HCT116 (cell line): ENCODE results near the gene AKAP12. TPM values are rescaled to one million over a fixed set of nuclear protein-coding genes. Genes with fewer than 3 reads are reported as not detected.

Source experiments
- ATAC-seq: fragments of 200-7000 bp; cut with Tn5 transposase; 2 replicates; pipeline ENCODE4 v1.9.1; 2020; ENCODE audit warnings: mild to moderate bottlenecking, moderate library complexity
- BruUV-seq: library from RNA; stranded (reverse); fragments of 400-500 nt; replicated peaks from 2 replicates; lab custom pipeline; 2021; lab: Mats Ljungman, UMichigan
- CTCF ChIA-PET: fragments of 300-600 bp; sonication (Branson Sonifier 250); formaldehyde crosslinking; loops from one replicate; lab custom pipeline; 2021; ENCODE audit warnings: antibody characterized with exemption; lab: Charles Lee
- POLR2A ChIA-PET: fragments of 300-600, 350-600 bp; sonication (Branson Sonifier 250); formaldehyde crosslinking; loops from one replicate; lab custom pipeline; 2021; ENCODE audit warnings: antibody characterized with exemption; lab: Charles Lee
- RAD21 ChIA-PET, 2 experiments: fragments of 300-600 bp; sonication (Branson Sonifier 250); formaldehyde crosslinking; loops; one replicate each; lab custom pipeline; 2023; ENCODE audit warnings: low total read pairs in 2 of 2; ENCODE audit not compliant: uncharacterized antibody in 2 of 2, unreplicated experiment in 2 of 2, low non-redundant PET in 1 of 2; lab: Charles Lee
- DNase-seq: peaks from one replicate; pipeline ENCODE4 v3.0.0-alpha.2; 2010; ENCODE audit warnings: low read depth, low spot score
- H2AFZ ChIP-seq: fragments of 200-600 bp; shearing (Covaris generic), sonication (generic); 2 replicates; pipeline ENCODE4 v1.6.1; 2017; ENCODE audit warnings: low read depth, mixed run types, mixed read lengths, antibody characterized with exemption, low read length; ENCODE audit not compliant: poor library complexity, severe bottlenecking
- H3K27ac ChIP-seq: 2 replicates; pipeline ENCODE4 v1.5.1; 2012; ENCODE audit warnings: low read depth, low read length
- H3K27me3 ChIP-seq: fragments of 200-600 bp; sonication (generic); 2 replicates; pipeline ENCODE4 v1.6.1; 2016; ENCODE audit warnings: mixed run types, low read length, mixed read lengths; ENCODE audit not compliant: insufficient read depth
- H3K36me3 ChIP-seq, 2 experiments: fragments of 200-500 bp in 1 of 2; fragments of 200-600 bp in 1 of 2; sonication (Bioruptor generic) in 1 of 2; sonication (generic) in 1 of 2; 2 replicates each; pipeline versions ENCODE4 v1.5.1 to v1.6.1; 2014 to 2016; ENCODE audit warnings: low read length in 2 of 2, inconsistent platforms in 1 of 2, mixed read lengths in 1 of 2, mixed run types in 1 of 2; ENCODE audit not compliant: insufficient read depth in 2 of 2, control insufficient read depth in 1 of 2
- H3K4me1 ChIP-seq, 2 experiments: fragments of 200-600 bp in 1 of 2; sonication (generic) in 1 of 2; 2 replicates each; pipeline versions ENCODE4 v1.5.1 to v1.6.1; 2012 to 2017; ENCODE audit warnings: low read length in 2 of 2, inconsistent platforms in 1 of 2, mild to moderate bottlenecking in 1 of 2, mixed read lengths in 1 of 2, mixed run types in 1 of 2, moderate library complexity in 1 of 2; ENCODE audit not compliant: insufficient read depth in 2 of 2, control insufficient read depth in 1 of 2
- H3K4me2 ChIP-seq: fragments of 200-600 bp; sonication (generic); 2 replicates; pipeline ENCODE4 v1.6.1; 2017; ENCODE audit warnings: mixed run types, low read length, mixed read lengths
- H3K4me3 ChIP-seq, 2 experiments: fragments of 200-600 bp in 1 of 2; sonication (generic) in 1 of 2; replicated peaks in 1 of 2; 2 replicates each; pipeline ENCODE4 v1.5.1; 2011 to 2016; ENCODE audit warnings: low read length in 2 of 2, control low read depth in 1 of 2, low read depth in 1 of 2, mild to moderate bottlenecking in 1 of 2, mixed read lengths in 1 of 2, mixed run types in 1 of 2
- H3K79me2 ChIP-seq: fragments of 200-600 bp; sonication (generic); 2 replicates; pipeline ENCODE4 v1.6.1; 2017; ENCODE audit warnings: mild to moderate bottlenecking, mixed run types, low read length, moderate library complexity, mixed read lengths; ENCODE audit not compliant: insufficient read depth
- H3K9ac ChIP-seq: fragments of 200-600 bp; sonication (generic); 2 replicates; pipeline ENCODE4 v1.6.1; 2016; ENCODE audit warnings: low read length, mixed read lengths
- H3K9me2 ChIP-seq: fragments of 200-600 bp; sonication (generic), shearing (Covaris generic); 2 replicates; pipeline ENCODE4 v1.6.1; 2017; ENCODE audit warnings: mixed run types, mild to moderate bottlenecking, moderate library complexity; ENCODE audit not compliant: insufficient read depth
- H3K9me3 ChIP-seq, 2 experiments: fragments of 200-500 bp in 1 of 2; fragments of 200-600 bp in 1 of 2; sonication (Bioruptor generic) in 1 of 2; sonication (generic) in 1 of 2; 2 replicates each; pipeline ENCODE4 v1.6.1; 2014 to 2017; ENCODE audit warnings: low read length in 2 of 2, mixed read lengths in 2 of 2, inconsistent platforms in 1 of 2, low read depth in 1 of 2, mild to moderate bottlenecking in 1 of 2, mixed run types in 1 of 2, moderate library complexity in 1 of 2; ENCODE audit not compliant: control insufficient read depth in 1 of 2, insufficient read depth in 1 of 2
- H4K20me1 ChIP-seq: fragments of 200-600 bp; sonication (generic), shearing (Covaris generic); 2 replicates; pipeline ENCODE4 v1.6.1; 2017; ENCODE audit warnings: mixed run types, mild to moderate bottlenecking, moderate library complexity; ENCODE audit not compliant: insufficient read depth
- ATF3 ChIP-seq: IDR thresholded peaks from 2 replicates; pipeline ENCODE4 v1.6.1; 2012
- CBX3 ChIP-seq: IDR thresholded peaks from 2 replicates; pipeline ENCODE4 v1.6.1; 2012; ENCODE audit warnings: low read depth
- CEBPB ChIP-seq: IDR thresholded peaks from 2 replicates; pipeline ENCODE4 v1.6.1; 2012; ENCODE audit warnings: low read depth
- CTCF ChIP-seq, 3 experiments: fragments of 200-600 bp in 1 of 3; sonication (generic) in 1 of 3; IDR thresholded peaks in 2 of 3; conservative IDR thresholded peaks in 1 of 3; 2 replicates each; pipeline ENCODE4 v1.5.1; 2012 to 2017; ENCODE audit warnings: low read depth in 2 of 3, low read length in 2 of 3, antibody characterized with exemption in 1 of 3, borderline replicate concordance in 1 of 3, control low read depth in 1 of 3, mild to moderate bottlenecking in 1 of 3, mixed read lengths in 1 of 3, mixed run types in 1 of 3, moderate library complexity in 1 of 3; ENCODE audit not compliant: insufficient read depth in 1 of 3
- EGR1 ChIP-seq: IDR thresholded peaks from 2 replicates; pipeline ENCODE4 v1.6.1; 2012; ENCODE audit warnings: low read depth
- ELF1 ChIP-seq: IDR thresholded peaks from 2 replicates; pipeline ENCODE4 v1.6.1; 2012; ENCODE audit warnings: low read depth, borderline replicate concordance
- EZH2phosphoT487 ChIP-seq: fragments of 200-600 bp; IDR thresholded peaks from 2 replicates; pipeline ENCODE4 v1.6.1; 2018; ENCODE audit warnings: antibody characterized with exemption, borderline replicate concordance
- FOSL1 ChIP-seq: IDR thresholded peaks from 2 replicates; pipeline ENCODE4 v1.6.1; 2012; ENCODE audit warnings: low read depth
- JUND ChIP-seq: IDR thresholded peaks from 2 replicates; pipeline ENCODE4 v1.6.1; 2012
- MAX ChIP-seq: IDR thresholded peaks from 2 replicates; pipeline ENCODE4 v1.6.1; 2012
- POLR2A ChIP-seq: IDR thresholded peaks from 2 replicates; pipeline ENCODE4 v1.7.0; 2011; ENCODE audit warnings: borderline replicate concordance; ENCODE audit not compliant: insufficient read depth, insufficient read length; ENCODE audit errors: extremely low read depth
- POLR2AphosphoS5 ChIP-seq: IDR thresholded peaks from 2 replicates; pipeline ENCODE4 v1.6.1; 2011; ENCODE audit warnings: mild to moderate bottlenecking, low read depth, low read length, moderate library complexity
- SIN3A ChIP-seq: IDR thresholded peaks from 2 replicates; pipeline ENCODE4 v1.6.1; 2012; ENCODE audit warnings: low read depth
- SP1 ChIP-seq: IDR thresholded peaks from 2 replicates; pipeline ENCODE4 v1.6.1; 2012; ENCODE audit warnings: low read depth
- SRF ChIP-seq: IDR thresholded peaks from 2 replicates; pipeline ENCODE4 v1.6.1; 2012; ENCODE audit warnings: low read depth
- YY1 ChIP-seq: IDR thresholded peaks from 2 replicates; pipeline ENCODE4 v1.6.1; 2011; ENCODE audit warnings: low read length, low read depth, moderate library complexity, mild to moderate bottlenecking; ENCODE audit not compliant: insufficient replicate concordance; ENCODE audit errors: extremely low read depth
- ZBTB33 ChIP-seq: IDR thresholded peaks from 2 replicates; pipeline ENCODE4 v1.6.1; 2011; ENCODE audit warnings: mild to moderate bottlenecking, low read length, moderate library complexity; ENCODE audit not compliant: insufficient replicate concordance; ENCODE audit errors: extremely low read depth
- intact Hi-C: fragments of 100-400 bp; cut with micrococcal nuclease; formaldehyde crosslinking; loops from 2 replicates; pipeline ENCODE4 v1.10.0; 2022
- total RNA-seq: library from RNA; stranded (reverse); gene quantifications from one replicate; pipeline ENCODE4 v1.2.1, GENCODE V29; 2021; ENCODE audit not compliant: unreplicated experiment

Gene AKAP12
- total RNA-seq, 1 experiment from 2014 or later, result 1,220 TPM

GRCh38 chr6:151358475-151358874 lies 118.7 kb downstream of the AKAP12 start:
- Histone ChIP-seq H4K20me1 (peaks cover 10% of the 10 kb centered on the region; the same call in 1 of the 2 replicates), H3K9ac (no peak overlapping the region), H3K9me2 (no peaks in the 10 kb centered on the region), H3K4me2 (no peak overlapping the region), H3K4me1 (peaks cover 0 to 3% of the 10 kb centered on the region in 2 experiments; a peak in 1 of 4 replicates), H2AFZ (no peak overlapping the region), H3K36me3 (peaks cover 9 to 29% of the 10 kb centered on the region in 2 experiments; a peak in 3 of 4 replicates), H3K9me3 (no peaks in the 10 kb centered on the region), H3K4me3 (no peak overlapping the region), H3K27ac (no peak overlapping the region), H3K27me3 (no peaks in the 10 kb centered on the region), H3K79me2 (peaks cover 15% of the 10 kb centered on the region)
- ChIA-PET CTCF (interaction anchor here (1.2 kb wide), 1 partner anchor 12 kb away, joined by 5 read pairs; no protein-coding TSS in a partner anchor), RAD21 (no interaction called here), POLR2A (interaction anchor here (1.1 to 1.3 kb wide), 2 partner anchors 10 to 318 kb away, joined by 3 read pairs; no protein-coding TSS in a partner anchor)
- intact Hi-C loops, result loop anchor here (5.0 kb wide), 1 partner anchor 909 kb away; no protein-coding TSS in a partner anchor
- peak; percentile 19; the same call in 1 of the 2 replicates for TF ChIP-seq JUND
- TF ChIP-seq SP1, result no peak
- TF ChIP-seq EGR1, result peak; percentile 38; the same call in 1 of the 2 replicates
- 0 out of 2 replicates have a peak, but pooled peaks have one; percentile 9 for TF ChIP-seq FOSL1
- no peak; the same call in 1 of the 2 replicates for TF ChIP-seq SRF
- no peak for TF ChIP-seq POLR2AphosphoS5
- no peak for TF ChIP-seq CTCF (IDR thresholded peaks at IDR 0.05 in 2 of 3, conservative IDR thresholded peaks at IDR 0.05 in 1 of 3; ENCODE audit: borderline replicate concordance in 1 of 3, insufficient read depth in 1 of 3, low read depth in 2 of 3, low read length in 2 of 3)
- no peak for TF ChIP-seq ELF1
- TF ChIP-seq SIN3A, result peak; percentile 35; the same call in 1 of the 2 replicates
- no peak for TF ChIP-seq EZH2phosphoT487
- TF ChIP-seq CEBPB, result peak; percentile 30; the same call in 1 of the 2 replicates
- peak; percentile 1 for TF ChIP-seq YY1
- TF ChIP-seq ZBTB33, result no peak
- TF ChIP-seq POLR2A, result no peak
- peak; percentile 58 for TF ChIP-seq CBX3
- no peak for TF ChIP-seq ATF3
- TF ChIP-seq MAX, result 0 out of 2 replicates have a peak, but pooled peaks have one; percentile 7
- BruUV-seq, result no TSS peak
- no peak for DNase-seq
- ATAC-seq, result peak; percentile 3; the same call in 1 of the 2 replicates
